ENCODE measurements around the gene SLC25A53. TPM values are rescaled to one million over a fixed set of nuclear protein-coding genes. Genes with fewer than 3 reads are reported as not detected.
A peak's percentile ranks its signal among the peaks of the same experiment; 100 is the strongest.

Gene SLC25A53
- total RNA-seq (2014; rRNA removed; shearing (Covaris generic)) = 6.4 and 7.4 TPM in 2 replicates

GRCh38 chrX:104156630-104157529 lies at the start of gene SLC25A53:
Gene SLC25A53, minus strand, starts transcription at chrX:104157009. Its CDS starts 51,752 bp downstream, at chrX:104105257.
- peak; percentile 73 for DNase-seq (ENCODE audit: low read depth)

- no peak for DNase-seq (ENCODE audit: low read depth)
These were observed 48.7 kb upstream of the SLC25A53 start for GRCh38 chrX:104205548-104205947.

GRCh38 chrX:104195489-104196084 lies 38.8 kb upstream of the SLC25A53 start:
- DNase-seq (ENCODE audit: low read depth) = peak; percentile 12

- DNase-seq (ENCODE audit: low read depth) = no peak
These were observed 38.2 kb upstream of the SLC25A53 start for GRCh38 chrX:104195013-104195412.

GRCh38 chrX:104193485-104193884 lies 36.7 kb upstream of the SLC25A53 start:
- no peak for DNase-seq (ENCODE audit: low read depth)

GRCh38 chrX:104189837-104190236 lies 33.0 kb upstream of the SLC25A53 start:
- DNase-seq (ENCODE audit: low read depth) = no peak

GRCh38 chrX:104187931-104188330 lies 31.1 kb upstream of the SLC25A53 start:
- DNase-seq (ENCODE audit: low read depth) = no peak

- no peak for DNase-seq (ENCODE audit: low read depth)
These were observed 26.9 kb upstream of the SLC25A53 start for GRCh38 chrX:104183685-104184084.

- no peak for DNase-seq (ENCODE audit: low read depth)
These were observed 17.0 kb upstream of the SLC25A53 start for GRCh38 chrX:104173841-104174240.

- DNase-seq (ENCODE audit: low read depth) = no peak
These were observed 16.0 kb upstream of the SLC25A53 start for GRCh38 chrX:104172788-104173187.

GRCh38 chrX:104172121-104172520 lies 15.3 kb upstream of the SLC25A53 start:
- no peak for DNase-seq (ENCODE audit: low read depth)

GRCh38 chrX:104168127-104168526 lies 11.3 kb upstream of the SLC25A53 start:
- DNase-seq (ENCODE audit: low read depth) = no peak

GRCh38 chrX:104166735-104167436 lies 10.1 kb upstream of the SLC25A53 start:
- DNase-seq (ENCODE audit: low read depth) = no peak

GRCh38 chrX:104165894-104166734 lies 9.3 kb upstream of the SLC25A53 start, which contains the start of gene FAM199X:
Gene FAM199X, plus strand, starts transcription at chrX:104166453. Its CDS starts 333 bp downstream, at chrX:104166786.
- peak; percentile 82 for DNase-seq (ENCODE audit: low read depth)

GRCh38 chrX:104151037-104151436 lies 5.8 kb downstream of the SLC25A53 start:
- DNase-seq (ENCODE audit: low read depth) = no peak

GRCh38 chrX:104141087-104141760 lies 15.6 kb downstream of the SLC25A53 start:
- no peak for DNase-seq (ENCODE audit: low read depth)

GRCh38 chrX:104137496-104137895 lies 19.3 kb downstream of the SLC25A53 start:
- DNase-seq (ENCODE audit: low read depth) = peak; percentile 23

GRCh38 chrX:104136241-104137019 lies 20.4 kb downstream of the SLC25A53 start:
- peak; percentile 66 for DNase-seq (ENCODE audit: low read depth)

- no peak for DNase-seq (ENCODE audit: low read depth)
These were observed 21.1 kb downstream of the SLC25A53 start for GRCh38 chrX:104135677-104136076.

Data from RPMI7951 (cell line).